RPMI8226 (cell line): Measurements from ENCODE around the gene KLHDC7B.

Source experiments
- DNase-seq: peaks from one replicate; pipeline ENCODE4 v3.0.0-alpha.2; 2015

Gene KLHDC7B

GRCh38 chr22:50545522-50546325 is at the start of gene KLHDC7B:
Gene KLHDC7B (plus strand): TSS chr22:50545899. CDS start chr22:50546244, 345 bp downstream.
- DNase-seq = no peak

GRCh38 chr22:50497093-50497492 is 48.6 kb upstream of the KLHDC7B start:
- no peak for DNase-seq

GRCh38 chr22:50498322-50498890 is 47.3 kb upstream of the KLHDC7B start:
- peak; percentile 81 for DNase-seq

GRCh38 chr22:50500452-50500851 is 45.2 kb upstream of the KLHDC7B start:
- DNase-seq = no peak

GRCh38 chr22:50502096-50502495 is 43.6 kb upstream of the KLHDC7B start:
- no peak for DNase-seq

- DNase-seq = no peak
These were observed 42.8 kb upstream of the KLHDC7B start for GRCh38 chr22:50502628-50503474.

- no peak for DNase-seq
These were observed 42.1 kb upstream of the KLHDC7B start for GRCh38 chr22:50503475-50504145.

- no peak for DNase-seq
These were observed 41.1 kb upstream of the KLHDC7B start for GRCh38 chr22:50504369-50505211.

- DNase-seq = no peak
These were observed 40.4 kb upstream of the KLHDC7B start for GRCh38 chr22:50505276-50505775.

- no peak for DNase-seq
These were observed 39.7 kb upstream of the KLHDC7B start for GRCh38 chr22:50505776-50506610.

- DNase-seq = peak; percentile 42
These were observed 38.9 kb upstream of the KLHDC7B start for GRCh38 chr22:50506611-50507420.

GRCh38 chr22:50507421-50507990 is 38.2 kb upstream of the KLHDC7B start, which contains the start of gene LMF2:
Gene LMF2 (minus strand): TSS chr22:50507702. CDS start chr22:50507675, 27 bp downstream.
- no peak for DNase-seq

GRCh38 chr22:50507991-50508884 is 37.5 kb upstream of the KLHDC7B start, which contains the start of gene NCAPH2:
Gene NCAPH2 (plus strand): TSS chr22:50508224. CDS start chr22:50508338, 114 bp downstream.
- peak; percentile 99 for DNase-seq

GRCh38 chr22:50508897-50509296 is 36.8 kb upstream of the KLHDC7B start:
- no peak for DNase-seq

- no peak for DNase-seq
These were observed 32.5 kb upstream of the KLHDC7B start for GRCh38 chr22:50513175-50513574.

GRCh38 chr22:50516068-50516467 is 29.6 kb upstream of the KLHDC7B start:
- no peak for DNase-seq

- no peak for DNase-seq
These were observed 28.8 kb upstream of the KLHDC7B start for GRCh38 chr22:50516891-50517290.
